Stimulated activated CD8-positive, alpha-beta memory T cell treated with anti-CD3 and anti-CD28 coated beads, Interleukin-12 subunit alpha, Interleukin-12 subunit beta, amount 100 ng/mL, for 24 hours (primary cell): Measurements from ENCODE around the gene UBL5.
"Not testable (repeated sequence)": the region's sequence is repeated elsewhere in the genome, so short reads cannot be mapped to it uniquely, and the experiment has no call there.

Experiments
- DNase-seq: peaks from one replicate; pipeline ENCODE4 v3.0.0-alpha.2; 2020; ENCODE audit errors: extremely low read depth

Gene UBL5

GRCh38 chr19:9827289-9828238 lies at the start of gene UBL5:
Gene UBL5 (plus strand): TSS chr19:9827918. CDS start chr19:9828338, 420 bp downstream.
- peak; percentile 71 for DNase-seq

DNA sequence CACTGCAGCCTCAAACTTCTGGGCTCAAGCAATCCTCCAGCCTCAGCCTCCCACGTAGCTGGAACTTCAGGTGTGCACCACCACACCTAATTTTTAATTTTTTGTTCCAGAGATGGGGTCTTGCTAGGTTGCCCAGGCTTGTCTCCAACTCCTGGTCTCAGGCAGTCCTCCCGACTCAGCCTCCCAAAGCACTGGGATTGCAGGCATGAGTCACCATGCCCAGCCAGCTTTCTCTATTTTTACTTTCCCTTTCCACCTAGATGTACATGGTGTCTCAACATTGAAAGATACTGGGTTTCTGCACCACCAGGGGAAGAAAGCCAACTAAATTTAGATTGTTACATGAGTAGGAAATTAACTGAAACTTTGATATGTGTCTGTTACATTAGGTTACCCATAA lies 45.4 kb upstream of the UBL5 start:
- no peak for DNase-seq

GRCh38 chr19:9784163-9784496 lies 43.6 kb upstream of the UBL5 start:
- DNase-seq: not testable (repeated sequence)

- DNase-seq: peak; percentile 96
Observed at GRCh38 chr19:9785367-9786331, 42.1 kb upstream of the UBL5 start.

DNA sequence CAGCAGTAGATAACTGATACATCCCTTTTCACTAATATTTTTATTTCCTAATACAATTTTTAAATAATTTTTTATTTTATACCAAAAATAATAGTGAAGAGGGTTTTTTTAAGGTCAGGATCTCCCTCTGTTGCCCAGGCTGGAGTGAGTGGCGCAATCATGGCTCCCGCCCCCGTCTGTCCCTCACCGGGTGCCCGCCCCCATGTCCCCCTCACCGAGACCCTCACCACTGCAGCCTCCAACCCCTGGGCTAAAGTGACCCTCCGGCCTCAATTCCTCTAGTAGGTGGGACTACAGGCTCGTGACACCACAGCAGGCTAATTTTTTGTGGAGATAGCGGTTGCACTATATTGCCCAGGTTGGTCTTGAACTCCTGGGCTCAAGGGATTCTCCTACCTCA lies 41.4 kb upstream of the UBL5 start:
- DNase-seq: no peak

GRCh38 chr19:9786819-9787218 lies 40.9 kb upstream of the UBL5 start:
- DNase-seq: no peak

DNA sequence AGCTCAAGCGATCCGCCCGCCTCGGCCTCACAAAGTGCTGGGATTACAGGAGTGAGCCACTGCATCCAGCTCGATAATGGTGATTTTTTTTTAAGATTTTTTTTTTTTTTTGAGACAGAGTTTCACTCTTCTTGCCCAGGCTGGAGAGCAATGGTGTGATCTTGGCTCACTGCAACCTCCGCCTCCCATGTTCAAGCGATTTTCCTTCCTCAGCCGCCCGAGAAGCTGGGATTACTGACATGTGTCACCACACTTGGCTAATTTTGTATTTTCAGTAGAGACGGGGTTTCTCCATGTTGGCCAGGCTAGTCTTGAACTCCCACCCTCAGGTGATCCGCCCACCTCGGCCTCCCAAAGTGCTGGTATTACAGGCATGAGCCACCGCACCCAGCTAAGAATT lies 39.1 kb upstream of the UBL5 start:
- DNase-seq: not testable (repeated sequence)

DNA sequence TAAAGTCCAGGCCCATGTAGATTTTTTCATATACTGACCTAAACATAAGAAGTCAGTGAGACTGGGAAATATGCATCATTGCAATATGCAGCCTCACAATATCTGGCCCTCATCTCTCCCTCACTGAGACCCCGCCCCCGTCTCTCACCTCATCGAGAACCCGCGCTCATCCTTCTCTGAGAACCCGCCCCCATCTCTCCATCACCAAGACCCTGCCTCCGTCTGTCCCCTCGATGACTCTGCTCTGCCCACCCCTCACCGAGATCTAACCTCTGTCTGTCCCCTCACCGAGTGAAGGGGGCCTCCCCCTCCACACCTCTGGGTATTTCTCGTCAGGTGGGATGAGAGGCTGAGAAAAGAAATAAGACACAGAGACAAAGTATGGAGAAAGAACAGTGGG lies 38.7 kb upstream of the UBL5 start:
- no peak for DNase-seq

GRCh38 chr19:9789579-9789978 lies 38.1 kb upstream of the UBL5 start:
- DNase-seq: not testable (repeated sequence)

GRCh38 chr19:9791073-9791367 lies 36.7 kb upstream of the UBL5 start:
- DNase-seq: not testable (repeated sequence)

GRCh38 chr19:9791552-9792205 lies 36.0 kb upstream of the UBL5 start:
- DNase-seq: peak; percentile 80

GRCh38 chr19:9792206-9793070 lies 35.3 kb upstream of the UBL5 start:
- DNase-seq: peak; percentile 85

DNA sequence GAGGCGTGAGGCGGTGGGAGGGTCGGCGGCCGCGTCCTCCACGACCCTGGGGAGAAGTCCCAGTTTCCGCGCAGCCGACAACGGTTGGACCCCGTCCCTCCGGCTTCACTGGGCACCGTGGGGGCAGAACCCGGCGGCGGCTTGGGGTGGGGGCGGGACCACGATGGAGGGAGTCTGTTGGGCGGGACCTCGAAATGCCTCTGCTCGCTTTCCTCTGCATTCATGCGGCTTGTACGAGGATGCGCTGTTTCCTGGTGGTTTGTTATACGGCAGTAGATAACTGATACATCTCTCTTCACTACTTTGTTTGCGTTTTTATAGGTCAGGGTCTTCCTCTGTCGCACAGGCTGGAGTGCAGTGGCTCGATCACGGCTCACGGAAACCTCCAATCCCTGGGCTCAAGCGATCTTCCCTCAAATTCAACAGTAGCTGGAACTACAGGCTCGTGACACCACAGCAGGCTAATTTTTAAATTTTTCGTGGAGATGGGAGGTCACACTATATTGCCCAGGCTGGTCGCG lies 34.6 kb upstream of the UBL5 start:
- DNase-seq: no peak

GRCh38 chr19:9796113-9796773 lies 31.5 kb upstream of the UBL5 start:
- DNase-seq: peak; percentile 44

GRCh38 chr19:9797871-9798270 lies 29.8 kb upstream of the UBL5 start:
- no peak for DNase-seq

DNA sequence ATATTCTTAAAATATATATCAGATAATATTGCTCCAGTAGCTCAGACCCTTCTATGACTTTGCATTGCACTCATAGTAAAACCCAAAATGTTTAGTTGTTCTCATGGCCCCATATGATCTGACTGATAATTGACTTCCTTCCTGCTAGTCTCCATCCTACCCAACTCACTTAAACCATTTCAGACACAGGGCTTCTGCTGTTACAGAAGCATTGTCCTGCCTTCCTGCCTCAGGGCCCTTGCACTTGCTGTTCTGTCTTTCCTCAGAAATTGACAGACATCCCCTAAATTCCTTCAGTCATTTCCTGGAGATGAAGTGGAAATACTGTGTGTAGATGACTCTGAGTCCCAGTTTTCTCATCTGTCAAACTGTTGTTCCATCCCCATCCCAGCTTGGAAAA lies 28.6 kb upstream of the UBL5 start:
- no peak for DNase-seq

GRCh38 chr19:9801976-9802375 lies 25.7 kb upstream of the UBL5 start:
- no peak for DNase-seq

DNA sequence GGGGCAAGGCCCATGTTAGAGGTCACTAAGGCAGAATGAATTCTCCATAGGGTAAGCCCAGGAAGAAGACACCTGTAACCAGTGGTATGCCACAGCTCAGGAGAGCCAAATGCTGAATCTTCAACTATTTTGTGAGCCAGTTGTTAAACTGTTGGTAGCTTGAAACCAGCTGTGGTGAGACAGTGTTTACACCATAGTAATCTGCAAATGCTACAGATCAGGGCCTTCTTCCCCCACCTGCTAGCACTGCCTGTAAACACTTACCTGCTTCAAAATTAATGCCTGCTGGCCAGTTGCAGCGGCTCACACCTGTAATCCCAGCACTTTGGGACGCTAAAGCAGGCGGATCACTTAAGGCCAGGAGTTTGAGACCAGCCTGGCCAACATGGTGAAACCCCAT lies 20.9 kb upstream of the UBL5 start:
- no peak for DNase-seq

- no peak for DNase-seq
Observed at GRCh38 chr19:9808855-9809824, 18.6 kb upstream of the UBL5 start.
